ENCODE results near the gene DNM2. TPM values are rescaled to one million over a fixed set of nuclear protein-coding genes. Genes with fewer than 3 reads are reported as not detected.

Gene DNM2
- total and polyA plus RNA-seq, 9 donors, result 49.9 to 81.7 (median 68.3) TPM

DNA sequence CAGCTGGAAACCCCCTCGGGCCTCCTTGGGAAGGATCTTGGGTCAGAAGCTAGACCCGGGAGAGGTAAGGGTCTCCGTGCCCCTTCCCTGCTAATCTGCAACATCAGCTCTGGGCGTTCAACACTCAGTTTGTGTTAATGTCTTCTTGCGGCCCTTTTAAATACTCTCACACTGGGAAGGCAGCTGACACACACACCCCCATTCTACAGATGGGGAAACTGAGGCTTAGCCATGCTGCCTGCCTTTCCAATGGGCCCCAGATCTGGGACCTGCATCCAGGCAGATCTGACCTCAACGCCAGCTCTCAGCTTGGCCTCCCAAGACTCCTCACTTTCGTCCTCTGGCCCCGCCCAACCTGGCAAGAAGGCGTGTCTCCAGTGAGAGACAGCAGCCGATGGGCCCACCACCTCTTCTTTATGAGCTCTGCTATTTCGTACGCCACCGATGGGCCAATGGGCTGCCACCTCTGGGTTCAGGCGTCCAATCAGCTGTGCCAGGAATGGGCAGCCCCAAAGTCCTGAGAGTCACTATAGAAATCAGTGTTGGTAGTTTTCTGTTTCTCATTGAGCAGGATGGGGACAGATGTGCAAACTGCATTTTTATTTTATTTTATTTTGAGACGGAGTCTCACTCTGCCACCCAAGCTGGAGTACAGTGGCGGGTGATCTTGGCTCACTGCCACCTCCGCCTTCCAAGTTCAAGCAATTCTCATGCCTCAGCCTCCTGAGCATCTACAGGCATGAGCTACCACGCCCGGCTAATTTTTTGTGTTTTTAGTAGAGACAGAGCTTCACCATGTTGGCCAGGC, 43.8 kb downstream of the DNM2 start:
- Histone ChIP-seq H3K4me1 (ENCODE audit: control insufficient read depth, insufficient read depth, low read length) (peaks cover 28% of the 10 kb centered on the region), H3K27ac (ENCODE audit: low read length) (no peak overlapping the region), H3K9me3 (replicated peaks; ENCODE audit: control insufficient read depth, low read depth, low read length) (no peaks in the 10 kb centered on the region), H3K36me3 (ENCODE audit: control insufficient read depth, insufficient read depth, low read length) (peaks cover 34% of the 10 kb centered on the region), H3K4me3 (ENCODE audit: low read length) (no peak overlapping the region), H3K27me3 (ENCODE audit: control insufficient read depth, insufficient read depth, low read length) (no peaks in the 10 kb centered on the region)
- no peak for DNase-seq
- 85% methylated on average over 15 of the region's 19 CpGs for WGBS (ENCODE audit: insufficient coverage)

DNA sequence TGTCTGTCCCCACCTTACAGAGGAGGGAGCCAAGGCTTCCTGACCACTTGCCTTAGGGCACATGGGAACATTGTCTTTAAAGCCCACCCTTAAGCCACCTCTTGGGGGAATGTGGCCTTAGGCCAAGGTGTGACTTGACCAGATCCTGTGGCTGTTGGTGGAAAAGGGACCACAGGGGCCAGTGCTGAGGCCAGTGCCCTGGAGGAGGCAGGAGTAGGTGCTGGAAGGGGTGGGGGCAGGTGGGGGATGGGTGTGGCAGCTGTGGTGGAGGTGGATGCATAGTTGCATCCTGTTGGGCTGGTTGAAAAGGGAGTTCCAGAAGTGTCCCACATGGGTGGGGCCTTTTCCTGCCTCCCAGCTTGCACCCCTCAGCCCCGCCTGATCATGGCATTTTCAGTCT, 44.8 kb downstream of the DNM2 start:
- Histone ChIP-seq H3K4me3 (ENCODE audit: low read length) (no peak overlapping the region), H3K27ac (ENCODE audit: low read length) (peak overlapping the region; percentile 13), H3K27me3 (ENCODE audit: control insufficient read depth, insufficient read depth, low read length) (no peaks in the 10 kb centered on the region), H3K36me3 (ENCODE audit: control insufficient read depth, insufficient read depth, low read length) (peaks cover 34% of the 10 kb centered on the region), H3K9me3 (replicated peaks; ENCODE audit: control insufficient read depth, low read depth, low read length) (no peaks in the 10 kb centered on the region), H3K4me1 (ENCODE audit: control insufficient read depth, insufficient read depth, low read length) (peaks cover 34% of the 10 kb centered on the region)
- WGBS (ENCODE audit: insufficient coverage), result no CpG with 5 or more reads among the region's 1 CpG
- DNase-seq, result no peak

DNA sequence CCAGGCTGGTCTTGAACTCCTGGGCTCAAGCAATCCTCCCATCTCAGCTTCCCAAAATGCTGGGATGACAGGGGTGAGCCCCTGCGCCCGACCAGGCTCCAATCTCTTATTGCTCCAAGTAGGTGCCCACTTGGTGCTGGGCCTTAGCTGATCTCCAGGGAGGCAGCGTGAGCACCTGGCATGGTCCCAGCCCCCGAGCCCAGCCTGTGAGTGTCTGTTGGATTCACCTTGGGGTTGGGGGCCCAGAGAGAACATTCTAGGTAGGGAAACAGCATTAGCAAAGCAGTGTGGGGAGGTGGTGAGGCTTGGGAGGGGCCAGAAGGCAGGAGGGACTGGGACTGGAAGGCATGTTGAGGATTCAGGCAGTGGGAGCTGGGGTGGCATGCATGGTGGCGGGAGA, 45.5 kb downstream of the DNM2 start:
- WGBS (ENCODE audit: insufficient coverage), result 73% methylated on average over 5 of the region's 5 CpGs
- no peak for DNase-seq
- H3K4me1 ChIP-seq (ENCODE audit: control insufficient read depth, insufficient read depth, low read length), result peaks cover 36% of the 10 kb centered on the region
- H3K27ac ChIP-seq (ENCODE audit: low read length), result no peak overlapping the region
- peaks cover 34% of the 10 kb centered on the region for H3K36me3 ChIP-seq (ENCODE audit: control insufficient read depth, insufficient read depth, low read length)
- no peaks in the 10 kb centered on the region for H3K9me3 ChIP-seq (replicated peaks; ENCODE audit: control insufficient read depth, low read depth, low read length)
- no peak overlapping the region for H3K4me3 ChIP-seq (ENCODE audit: low read length)
- H3K27me3 ChIP-seq (ENCODE audit: control insufficient read depth, insufficient read depth, low read length), result no peaks in the 10 kb centered on the region

DNA sequence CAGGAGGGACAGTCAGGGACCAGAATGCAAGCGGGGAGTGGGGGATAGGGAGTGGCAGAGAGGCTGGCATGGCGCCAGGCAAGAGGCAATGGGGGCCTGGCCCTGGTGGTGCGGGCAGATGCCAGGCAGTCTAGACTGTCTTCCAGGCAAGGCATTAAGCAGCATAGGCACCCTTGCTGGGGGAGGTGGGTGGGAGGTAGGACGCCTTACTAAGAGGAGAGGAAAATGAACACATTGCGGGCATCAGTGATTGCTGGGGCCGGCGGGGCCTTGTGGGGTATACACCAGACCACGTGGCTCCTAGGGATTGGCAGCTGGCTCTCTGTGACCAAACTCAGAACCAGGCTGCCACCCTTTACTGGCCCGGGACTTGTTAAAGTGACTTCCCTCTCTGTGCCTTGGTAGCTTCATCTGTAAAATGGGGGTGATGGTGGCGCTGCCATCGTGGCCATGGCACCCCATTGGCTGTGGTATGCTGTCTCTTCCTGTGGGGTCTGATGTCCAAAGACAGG, 46.0 kb downstream of the DNM2 start:
- no peaks in the 10 kb centered on the region for H3K9me3 ChIP-seq (replicated peaks; ENCODE audit: control insufficient read depth, low read depth, low read length)
- no peak for DNase-seq
- H3K36me3 ChIP-seq (ENCODE audit: control insufficient read depth, insufficient read depth, low read length), result peaks cover 34% of the 10 kb centered on the region
- H3K4me3 ChIP-seq (ENCODE audit: low read length), result no peak overlapping the region
- 70% methylated on average over 9 of the region's 11 CpGs for WGBS (ENCODE audit: insufficient coverage)
- no peaks in the 10 kb centered on the region for H3K27me3 ChIP-seq (ENCODE audit: control insufficient read depth, insufficient read depth, low read length)
- H3K27ac ChIP-seq (ENCODE audit: low read length), result no peak overlapping the region
- H3K4me1 ChIP-seq (ENCODE audit: control insufficient read depth, insufficient read depth, low read length), result peaks cover 39% of the 10 kb centered on the region

DNA sequence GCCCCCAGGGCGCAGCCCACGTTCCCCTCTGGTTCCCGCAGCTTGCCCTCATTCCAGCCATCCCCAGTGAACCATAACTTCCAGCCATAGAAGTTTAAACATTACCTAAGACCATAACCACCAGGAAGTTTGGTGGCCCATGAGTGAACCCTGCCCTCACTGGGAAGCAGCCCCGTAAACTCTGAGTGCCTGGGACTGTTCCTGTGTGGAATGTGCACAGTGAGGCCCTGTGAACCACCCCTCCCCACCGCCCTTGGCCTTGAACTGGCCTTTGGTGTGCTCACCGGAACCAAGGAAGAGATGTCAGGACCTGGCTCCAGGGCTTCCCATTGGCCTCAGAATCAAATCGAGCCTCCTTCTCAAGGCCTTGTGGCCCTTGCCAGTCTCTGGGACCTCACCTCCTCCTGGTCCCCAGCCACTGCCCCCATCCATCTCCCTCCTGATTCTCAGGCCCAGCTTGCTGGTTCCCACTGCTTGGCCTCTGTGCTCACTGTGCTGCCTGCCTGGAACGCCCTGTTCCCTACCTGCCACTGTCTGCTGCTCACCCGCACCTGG, 46.5 kb downstream of the DNM2 start:
- H3K4me3 ChIP-seq (ENCODE audit: low read length), result no peak overlapping the region
- WGBS (ENCODE audit: insufficient coverage), result 86% methylated on average over 8 of the region's 9 CpGs
- no peak overlapping the region for H3K27ac ChIP-seq (ENCODE audit: low read length)
- no peak for DNase-seq
- no peaks in the 10 kb centered on the region for H3K9me3 ChIP-seq (replicated peaks; ENCODE audit: control insufficient read depth, low read depth, low read length)
- peaks cover 42% of the 10 kb centered on the region for H3K4me1 ChIP-seq (ENCODE audit: control insufficient read depth, insufficient read depth, low read length)
- H3K27me3 ChIP-seq (ENCODE audit: control insufficient read depth, insufficient read depth, low read length), result no peaks in the 10 kb centered on the region
- H3K36me3 ChIP-seq (ENCODE audit: control insufficient read depth, insufficient read depth, low read length), result peaks cover 34% of the 10 kb centered on the region

DNA sequence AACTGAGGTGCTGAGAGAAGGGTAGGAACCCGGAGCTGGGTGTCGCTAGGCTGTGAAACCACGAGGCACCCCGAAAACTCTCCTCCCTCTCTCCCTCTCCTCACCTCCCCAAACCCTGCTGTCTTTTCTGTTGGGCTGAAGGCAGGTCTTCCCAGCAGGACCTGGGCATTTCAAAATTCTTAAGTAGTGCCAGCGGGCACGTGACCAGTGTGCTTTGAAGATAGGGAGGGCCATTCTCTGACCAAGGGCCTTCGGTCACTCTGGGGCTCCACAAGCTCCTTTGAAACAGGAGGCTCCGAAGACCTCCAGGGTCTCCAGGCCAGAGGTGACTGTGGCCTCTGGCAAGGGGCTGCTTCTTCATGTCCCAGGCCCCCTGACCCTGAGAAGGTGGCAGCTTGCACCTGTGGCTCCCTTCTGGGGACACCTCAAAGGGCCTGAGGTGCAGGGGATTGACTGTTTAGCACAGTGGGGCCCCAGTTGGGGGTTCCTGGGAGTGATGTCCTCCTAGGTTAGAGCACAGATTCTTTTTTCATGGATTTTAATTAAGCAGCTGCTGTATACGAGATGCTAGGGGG, 48.3 kb downstream of the DNM2 start:
- DNase-seq, result no peak
- Histone ChIP-seq H3K27me3 (ENCODE audit: control insufficient read depth, insufficient read depth, low read length) (no peaks in the 10 kb centered on the region), H3K27ac (ENCODE audit: low read length) (peak overlapping the region; percentile 59), H3K4me1 (ENCODE audit: control insufficient read depth, insufficient read depth, low read length) (peaks cover 44% of the 10 kb centered on the region), H3K36me3 (ENCODE audit: control insufficient read depth, insufficient read depth, low read length) (peaks cover 29% of the 10 kb centered on the region), H3K9me3 (replicated peaks; ENCODE audit: control insufficient read depth, low read depth, low read length) (no peaks in the 10 kb centered on the region), H3K4me3 (ENCODE audit: low read length) (no peak overlapping the region)
- WGBS (ENCODE audit: insufficient coverage), result 85% methylated on average over 5 of the region's 9 CpGs

DNA sequence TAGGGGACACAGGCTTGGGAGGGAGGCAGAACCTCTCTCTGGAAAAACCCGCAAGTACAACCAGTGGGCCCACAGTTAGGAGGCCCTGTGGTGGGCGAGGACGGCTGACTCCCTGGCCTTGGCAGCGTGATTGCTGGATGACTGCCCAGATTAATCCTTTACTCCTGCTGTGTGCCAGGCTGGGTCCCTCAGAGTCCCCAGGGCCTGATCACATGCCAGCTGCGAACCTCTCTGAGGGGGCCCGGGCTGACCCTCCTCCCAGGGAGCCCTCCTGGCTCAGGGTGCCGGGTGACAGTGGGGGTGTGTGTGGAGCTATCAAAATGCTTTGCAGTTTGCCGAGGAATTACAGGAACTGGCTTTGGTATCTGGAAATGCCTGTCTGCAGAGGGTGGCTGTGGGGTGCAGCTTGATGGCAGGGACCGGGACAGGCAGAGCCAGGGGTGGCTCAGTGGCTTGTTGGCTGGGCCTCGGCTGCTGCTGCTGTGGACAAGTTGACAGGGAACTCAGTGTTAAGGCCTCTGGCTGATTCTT, 48.9 kb downstream of the DNM2 start:
- WGBS (ENCODE audit: insufficient coverage), result 59% methylated on average over 7 of the region's 10 CpGs
- DNase-seq, result peak; percentile 49
- Histone ChIP-seq H3K27me3 (ENCODE audit: control insufficient read depth, insufficient read depth, low read length) (no peaks in the 10 kb centered on the region), H3K27ac (ENCODE audit: low read length) (peak overlapping the region; percentile 15), H3K36me3 (ENCODE audit: control insufficient read depth, insufficient read depth, low read length) (peaks cover 30% of the 10 kb centered on the region), H3K4me1 (ENCODE audit: control insufficient read depth, insufficient read depth, low read length) (peaks cover 44% of the 10 kb centered on the region), H3K9me3 (replicated peaks; ENCODE audit: control insufficient read depth, low read depth, low read length) (no peaks in the 10 kb centered on the region), H3K4me3 (ENCODE audit: low read length) (no peak overlapping the region)

DNA sequence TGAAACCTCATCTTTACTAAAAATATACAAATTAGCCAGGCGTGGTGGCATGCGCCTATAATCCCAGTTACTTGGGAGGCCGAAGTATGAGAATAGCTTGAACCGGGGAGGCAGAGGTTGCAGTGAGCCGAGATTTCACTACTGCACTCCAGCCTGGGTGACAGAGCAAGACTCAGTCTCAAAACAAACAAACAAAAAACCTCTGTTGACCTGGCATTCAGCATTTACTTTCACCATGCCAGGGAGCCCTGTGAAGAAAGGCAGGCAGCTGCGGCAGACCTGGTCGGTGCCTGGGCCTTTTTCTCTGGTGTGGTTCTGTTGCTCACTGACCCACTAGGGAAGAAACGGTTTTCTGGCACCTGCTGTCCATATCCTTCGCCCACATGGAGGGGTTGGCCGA, 49.8 kb downstream of the DNM2 start:
- H3K27ac ChIP-seq (ENCODE audit: low read length), result no peak overlapping the region
- H3K9me3 ChIP-seq (replicated peaks; ENCODE audit: control insufficient read depth, low read depth, low read length), result no peaks in the 10 kb centered on the region
- peaks cover 28% of the 10 kb centered on the region for H3K36me3 ChIP-seq (ENCODE audit: control insufficient read depth, insufficient read depth, low read length)
- WGBS (ENCODE audit: insufficient coverage), result 88% methylated on average over 7 of the region's 10 CpGs
- H3K4me1 ChIP-seq (ENCODE audit: control insufficient read depth, insufficient read depth, low read length), result peaks cover 40% of the 10 kb centered on the region
- no peak for DNase-seq
- no peaks in the 10 kb centered on the region for H3K27me3 ChIP-seq (ENCODE audit: control insufficient read depth, insufficient read depth, low read length)
- no peak overlapping the region for H3K4me3 ChIP-seq (ENCODE audit: low read length)

DNA sequence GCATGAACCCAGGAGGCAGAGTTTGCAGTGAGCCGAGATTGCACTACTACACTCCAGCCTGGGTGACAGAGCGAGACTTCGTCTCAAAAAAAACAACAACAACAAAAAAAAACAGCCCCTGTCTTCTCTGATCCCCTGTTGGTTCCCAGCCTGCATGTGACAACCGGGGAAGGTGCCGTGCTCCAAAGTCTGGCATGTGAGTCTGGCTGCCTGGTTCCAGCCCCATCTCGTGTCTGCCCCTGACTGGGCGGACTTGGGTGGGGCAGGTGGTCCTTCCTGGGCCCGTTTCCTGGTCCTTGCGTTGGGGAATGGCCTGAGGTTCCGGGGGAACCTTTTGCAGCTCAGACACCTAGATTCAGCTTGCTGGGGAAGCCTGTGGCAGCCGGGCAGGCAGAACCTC, 50.5 kb downstream of the DNM2 start:
- H3K27ac ChIP-seq (ENCODE audit: low read length), result no peak overlapping the region
- DNase-seq, result no peak
- H3K27me3 ChIP-seq (ENCODE audit: control insufficient read depth, insufficient read depth, low read length), result no peaks in the 10 kb centered on the region
- H3K36me3 ChIP-seq (ENCODE audit: control insufficient read depth, insufficient read depth, low read length), result peaks cover 30% of the 10 kb centered on the region
- no peak overlapping the region for H3K4me3 ChIP-seq (ENCODE audit: low read length)
- peaks cover 40% of the 10 kb centered on the region for H3K4me1 ChIP-seq (ENCODE audit: control insufficient read depth, insufficient read depth, low read length)
- H3K9me3 ChIP-seq (replicated peaks; ENCODE audit: control insufficient read depth, low read depth, low read length), result no peaks in the 10 kb centered on the region
- WGBS (ENCODE audit: insufficient coverage), result 76% methylated on average over 7 of the region's 11 CpGs

DNA sequence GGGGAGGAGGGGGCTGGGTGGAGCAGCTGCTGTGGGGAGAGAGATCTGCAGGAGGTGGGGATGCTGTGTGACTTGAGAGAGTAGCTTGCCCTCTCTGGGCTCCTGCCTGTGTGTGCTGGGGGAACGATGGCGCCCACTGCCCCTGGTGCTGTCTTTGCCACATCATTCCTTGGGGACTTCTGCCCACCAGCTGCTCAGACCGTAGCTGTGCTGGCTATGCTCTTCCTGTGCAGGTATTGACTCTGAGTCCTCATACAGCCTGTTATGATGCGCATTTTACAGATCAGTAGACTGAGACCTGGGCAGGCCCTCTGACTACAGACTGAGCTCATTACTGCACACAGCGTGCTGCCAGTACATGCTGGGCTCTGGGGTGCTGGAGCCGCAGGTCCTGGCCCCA, 51.1 kb downstream of the DNM2 start:
- peaks cover 34% of the 10 kb centered on the region for H3K36me3 ChIP-seq (ENCODE audit: control insufficient read depth, insufficient read depth, low read length)
- peaks cover 40% of the 10 kb centered on the region for H3K4me1 ChIP-seq (ENCODE audit: control insufficient read depth, insufficient read depth, low read length)
- no peak overlapping the region for H3K4me3 ChIP-seq (ENCODE audit: low read length)
- H3K27ac ChIP-seq (ENCODE audit: low read length), result peak overlapping the region; percentile 83
- no peaks in the 10 kb centered on the region for H3K9me3 ChIP-seq (replicated peaks; ENCODE audit: control insufficient read depth, low read depth, low read length)
- WGBS (ENCODE audit: insufficient coverage), result 85% methylated on average over 6 of the region's 6 CpGs
- no peaks in the 10 kb centered on the region for H3K27me3 ChIP-seq (ENCODE audit: control insufficient read depth, insufficient read depth, low read length)
- no peak for DNase-seq
